Lung (tissue), 12 donors: ENCODE measurements around the gene RING1. TPM values are rescaled to one million over a fixed set of nuclear protein-coding genes. Genes with fewer than 3 reads are reported as not detected.

Experiments used
- ATAC-seq: fragments of 200-7000 bp; cut with Tn5 transposase; one replicate; pipeline ENCODE4 v1.9.1; 2020; ENCODE audit warnings: moderate number of reproducible peaks; ENCODE audit not compliant: insufficient read depth, low FRiP score
- DNase-seq, 3 donors: peaks; one replicate each; pipeline ENCODE4 v3.0.0-alpha.2; 2013 to 2017
- H3K27ac ChIP-seq, 2 donors: one replicate each; pipeline ENCODE4 v1.5.1; 2013; ENCODE audit warnings: mild to moderate bottlenecking in 2 of 2, moderate library complexity in 2 of 2, control low read depth in 1 of 2, inconsistent platforms in 1 of 2, low read depth in 1 of 2, low read length in 1 of 2
- H3K27me3 ChIP-seq, 3 donors: one replicate each; pipeline ENCODE4 v1.5.1; 2013; ENCODE audit warnings: low read length in 2 of 3; ENCODE audit not compliant: control insufficient read depth in 3 of 3, insufficient read depth in 3 of 3
- H3K36me3 ChIP-seq, 4 donors: one replicate each; pipeline ENCODE4 v1.5.1; 2013; ENCODE audit warnings: low read length in 4 of 4, mild to moderate bottlenecking in 1 of 4, moderate library complexity in 1 of 4; ENCODE audit not compliant: control insufficient read depth in 4 of 4, insufficient read depth in 4 of 4
- H3K4me1 ChIP-seq, 5 donors: one replicate each; pipeline ENCODE4 v1.5.1; 2013; ENCODE audit warnings: low read length in 5 of 5, mild to moderate bottlenecking in 2 of 5, moderate library complexity in 1 of 5; ENCODE audit not compliant: control insufficient read depth in 5 of 5, insufficient read depth in 5 of 5
- H3K4me3 ChIP-seq: one replicate; pipeline ENCODE4 v1.5.1; 2013; ENCODE audit warnings: mild to moderate bottlenecking, control low read depth, moderate library complexity
- H3K9ac ChIP-seq, 2 donors: one replicate each; pipeline ENCODE4 v1.5.1; 2013; ENCODE audit warnings: low read length in 2 of 2, control low read depth in 1 of 2; ENCODE audit not compliant: insufficient read depth in 1 of 2
- H3K9me3 ChIP-seq, 4 donors: one replicate each; pipeline ENCODE4 v1.5.1; 2013; ENCODE audit warnings: low read length in 3 of 4, mild to moderate bottlenecking in 1 of 4, moderate library complexity in 1 of 4; ENCODE audit not compliant: control insufficient read depth in 4 of 4, insufficient read depth in 3 of 4
- CTCF ChIP-seq: IDR thresholded peaks from 2 replicates; pipeline ENCODE4 v1.5.1; 2012; ENCODE audit warnings: mild to moderate bottlenecking; ENCODE audit errors: control extremely low read depth, extremely low read depth
- WGBS, 2 donors: extraction: QIAGEN DNeasy Blood & Tissue Kit; methylation state at CpG; one replicate each; pipeline ENCODE4 v1.1.7; 2013; 5-methylcytosine and 5-hydroxymethylcytosine counted together
- polyA plus RNA-seq, 2 donors: library from polyadenylated mRNA; stranded (reverse); fragments of 200-250 nt; gene quantifications; one replicate each; pipeline ENCODE4 v1.2.1, GENCODE V29; 2013
- total RNA-seq, 2 donors: library from RNA; depleted of rRNA in 1 of 2; stranded (reverse); fragments of >200 nt in 1 of 2; gene quantifications; one replicate each; pipeline ENCODE4 v1.2.1, GENCODE V29; 2014 to 2021
- donor health status: control.
- donor health status: control.
- donor health status: Bipolar disorder and iron deficiency.
- donor health status: healthy.
- donor health status: DM: yes; HTN: yes; CAD: no.

The RING1 gene
- total and polyA plus RNA-seq, 4 donors: 30.0 to 46.6 (median 38.9) TPM

GRCh38 chr6:33195304-33196165 lies 12.8 kb upstream of the RING1 start:
- H3K36me3 ChIP-seq: peaks cover 0 to 32% (median 19%) of the 10 kb centered on the region in 4 donors
- H3K9me3 ChIP-seq: no peaks in the 10 kb centered on the region
- DNase-seq: no peak
- no peak for ATAC-seq
- TF ChIP-seq CTCF: no peak
- H3K4me3 ChIP-seq: no peak overlapping the region
- peaks cover 0 to 21% (median 16%) of the 10 kb centered on the region in 3 donors for H3K27me3 ChIP-seq
- no peak overlapping the region for H3K9ac ChIP-seq
- peaks cover 3 to 32% (median 9%) of the 10 kb centered on the region in 5 donors for H3K4me1 ChIP-seq
- 85 to 91% methylated on average over 15 of the region's 15 CpGs for WGBS, 2 donors
- no peak overlapping the region for H3K27ac ChIP-seq

DNA sequence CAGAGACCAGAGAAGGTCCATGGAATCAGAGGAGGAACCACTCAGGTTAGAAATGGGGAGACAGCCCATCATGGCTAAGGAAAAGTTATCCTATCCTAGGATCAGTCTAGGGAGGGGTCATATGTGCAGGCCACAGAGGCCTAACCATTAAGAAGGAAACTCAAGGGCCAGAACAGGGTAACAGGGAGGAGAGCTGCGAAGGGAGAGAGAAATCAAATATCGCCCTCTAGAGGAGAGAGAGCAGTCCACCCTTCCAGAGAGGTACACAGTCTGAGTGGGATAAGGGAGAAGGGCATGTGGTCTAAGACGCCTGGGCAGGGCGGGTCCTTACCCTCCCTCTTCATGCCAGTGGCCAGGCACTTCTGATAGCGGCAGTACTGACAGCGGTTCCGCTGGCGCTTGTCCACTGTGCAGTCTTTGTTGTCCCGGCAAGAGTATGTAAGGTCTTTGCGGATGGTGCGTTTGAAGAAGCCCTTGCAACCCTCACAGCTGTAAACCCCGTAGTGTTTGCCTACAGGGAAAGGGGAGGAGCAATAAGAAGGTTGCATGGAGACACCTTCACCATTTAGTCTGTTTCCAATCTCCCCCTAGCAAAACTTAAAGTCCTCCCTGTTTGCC lies 10.8 kb upstream of the RING1 start:
- H3K27me3 ChIP-seq: peaks cover 0 to 4% (median 1%) of the 10 kb centered on the region in 3 donors
- DNase-seq: peak in 2 of 3 donors; percentile 51 to 61
- peak; percentile 15 for ATAC-seq
- H3K4me3 ChIP-seq: no peak overlapping the region
- peaks cover 0 to 39% (median 28%) of the 10 kb centered on the region in 4 donors for H3K36me3 ChIP-seq
- H3K27ac ChIP-seq: no peak overlapping the region
- H3K4me1 ChIP-seq: peaks cover 8 to 39% (median 17%) of the 10 kb centered on the region in 5 donors
- 40 to 56% methylated on average over 12 of the region's 12 CpGs for WGBS, 2 donors
- TF ChIP-seq CTCF: peak; percentile 18
- H3K9ac ChIP-seq: no peak overlapping the region
- no peaks in the 10 kb centered on the region for H3K9me3 ChIP-seq

DNA sequence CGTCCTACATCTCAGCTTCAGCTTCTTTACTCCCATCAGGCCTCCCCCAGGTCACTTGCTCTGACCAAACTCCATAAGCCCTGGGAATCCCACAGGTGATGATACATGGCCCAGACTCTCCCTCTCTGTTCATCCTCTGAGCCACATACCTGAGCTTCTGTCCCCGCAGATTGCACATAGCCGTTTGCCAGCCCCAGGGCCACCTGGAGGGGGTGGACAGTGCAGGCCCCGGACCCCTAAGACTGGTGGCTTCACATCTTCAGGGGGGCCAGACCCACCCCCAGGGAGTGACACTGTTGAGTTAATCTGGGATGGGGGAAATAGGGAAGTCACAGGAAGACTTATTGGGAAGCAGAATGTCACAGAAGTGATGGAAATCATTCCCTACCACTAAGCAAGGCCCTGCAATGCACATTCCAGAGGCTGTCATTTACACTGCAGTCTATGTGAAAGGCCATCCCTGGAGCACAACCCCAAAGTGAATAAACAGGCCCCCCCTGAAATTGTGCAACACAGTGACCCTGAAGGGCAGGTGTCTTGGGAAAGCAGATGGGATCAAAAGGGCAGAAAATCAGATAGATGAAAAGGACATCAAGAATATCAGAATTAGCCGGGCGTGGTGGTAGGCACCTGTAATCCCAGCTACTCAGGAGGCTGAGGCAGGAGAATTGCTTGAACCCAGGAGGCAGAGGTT lies 10.0 kb upstream of the RING1 start:
- TF ChIP-seq CTCF: no peak
- peaks cover 0 to 43% (median 35%) of the 10 kb centered on the region in 4 donors for H3K36me3 ChIP-seq
- no peaks in the 10 kb centered on the region for H3K27me3 ChIP-seq
- no peak overlapping the region for H3K4me3 ChIP-seq
- peaks cover 4 to 34% (median 17%) of the 10 kb centered on the region in 5 donors for H3K4me1 ChIP-seq
- no peaks in the 10 kb centered on the region for H3K9me3 ChIP-seq
- no peak for ATAC-seq
- no peak overlapping the region for H3K27ac ChIP-seq
- DNase-seq: no peak
- H3K9ac ChIP-seq: no peak overlapping the region
- 76 to 87% methylated on average over 6 of the region's 6 CpGs for WGBS, 2 donors
